ENCODE data around the gene C9orf78. TPM values are rescaled to one million over a fixed set of nuclear protein-coding genes. Genes with fewer than 3 reads are reported as not detected.

C9orf78 gene
- total RNA-seq, 1 experiment from 2014 or later, result 37.5 TPM

- WGBS (ENCODE audit: extremely low coverage, insufficient read length, low lambda C conversion rate), result no CpG with 5 or more reads among the region's 9 CpGs
- H3K4me1 Mint-ChIP-seq, result no peaks in the 10 kb centered on the region
- H3K56ac ChIP-seq (ENCODE audit: insufficient read length, low read depth, low read length), result no peak overlapping the region
- no peak overlapping the region for H3K27ac ChIP-seq (ENCODE audit: insufficient read length, low read depth, low read length)
- H2BK12ac ChIP-seq (ENCODE audit: insufficient read length, low read depth, low read length), result no peak overlapping the region
- H4K8ac ChIP-seq (replicated peaks; ENCODE audit: insufficient read length, low read depth, low read length), result no peak overlapping the region
- H3K4me2 ChIP-seq (ENCODE audit: insufficient read depth, insufficient read length, low read length), result no peak overlapping the region
- no peak overlapping the region for H2BK15ac ChIP-seq (ENCODE audit: low read depth, low read length)
- H3K79me1 ChIP-seq (ENCODE audit: insufficient read depth, low read depth, low read length, poor library complexity, severe bottlenecking), result no peaks in the 10 kb centered on the region
- no peak overlapping the region for H3K23ac ChIP-seq (ENCODE audit: insufficient read length, low read depth, low read length)
- no peaks in the 10 kb centered on the region for H3K9me3 ChIP-seq (ENCODE audit: control insufficient read depth, low read depth, low read length)
- H3K27me3 ChIP-seq (ENCODE audit: insufficient read depth, low read length), result no peaks in the 10 kb centered on the region
- no peak overlapping the region for H4K91ac ChIP-seq (ENCODE audit: insufficient read length, low read depth, low read length)
- H3K36me3 Mint-ChIP-seq (ENCODE audit: insufficient read depth in 1 of 3, low read depth in 3 of 3), result peaks cover 36 to 93% (median 74%) of the 10 kb centered on the region in 3 experiments
- no peak overlapping the region for H3K4me3 Mint-ChIP-seq
- no peak overlapping the region for H2BK120ac ChIP-seq (ENCODE audit: low read depth, low read length, poor library complexity, severe bottlenecking)
- no peak overlapping the region for H3K4ac ChIP-seq (ENCODE audit: low read depth, low read length)
- no peaks in the 10 kb centered on the region for H3K4me1 ChIP-seq (ENCODE audit: insufficient read depth, low read length)
- no peaks in the 10 kb centered on the region for H3K23me2 ChIP-seq (ENCODE audit: insufficient read length, low read depth, low read length, poor library complexity, severe bottlenecking)
- no peak overlapping the region for H4K5ac ChIP-seq (ENCODE audit: insufficient read length, low read depth, low read length)
- H2BK20ac ChIP-seq (ENCODE audit: low read depth, low read length, poor library complexity, severe bottlenecking), result no peak overlapping the region
- H3T11ph ChIP-seq (ENCODE audit: low read length), result no peak overlapping the region
- H3K79me2 ChIP-seq (ENCODE audit: insufficient read depth, low read length), result no peaks in the 10 kb centered on the region
- H3K18ac ChIP-seq (ENCODE audit: insufficient read length, low read depth, low read length), result no peak overlapping the region
- H2AK5ac ChIP-seq (ENCODE audit: insufficient read length, low read length), result no peak overlapping the region
- no peak overlapping the region for H2BK5ac ChIP-seq (ENCODE audit: insufficient read length, low read length)
- no peak overlapping the region for H3K9ac ChIP-seq (ENCODE audit: extremely low read depth, insufficient read length, low read length)
- no peak overlapping the region for H2AFZ ChIP-seq (ENCODE audit: low read length)
- no peaks in the 10 kb centered on the region; the same call in 1 of the 2 replicates for H3K27me3 Mint-ChIP-seq (ENCODE audit: low read depth)
- H4K20me1 ChIP-seq (ENCODE audit: control insufficient read depth, insufficient read depth, insufficient read length), result no peaks in the 10 kb centered on the region
- no peak for TF ChIP-seq CTCF (conservative IDR thresholded peaks at IDR 0.05)
- H3K14ac ChIP-seq (ENCODE audit: insufficient read depth, low read length), result no peak overlapping the region
- no peak for DNase-seq
- H3K27ac Mint-ChIP-seq, result peak overlapping the region in 2 of 3 experiments; percentile 28 to 63; a peak in 1 of 7 replicates
- H3K9me3 Mint-ChIP-seq, result no peaks in the 10 kb centered on the region
Measured at GRCh38 chr9:129813661-129814060, 21.4 kb downstream of the C9orf78 start.
